Tibial nerve (tissue), 3 donors: Measurements from ENCODE around the gene POLR3A.

ENCODE experiments used
- POLR2A ChIP-seq, 2 donors: fragments of 450-650 bp; IDR thresholded peaks; one replicate each; pipeline ENCODE4 v1.6.1; 2017; ENCODE audit warnings: antibody characterized with exemption in 2 of 2, mild to moderate bottlenecking in 2 of 2, moderate library complexity in 2 of 2
- TF ChIP-seq, protein P1 (sequence below), 5 experiments: fragments of 200-600 bp in 3 of 5; fragments of 450-650 bp in 2 of 5; sonication (generic) in 3 of 5; IDR thresholded peaks; one replicate each; pipeline ENCODE4 v1.5.1; 2016 to 2019; ENCODE audit warnings: antibody characterized with exemption in 5 of 5, mild to moderate bottlenecking in 3 of 5, moderate library complexity in 2 of 5

- TF ChIP-seq POLR2A (IDR thresholded peaks at IDR 0.05) = no peak
- TF ChIP-seq, protein P1, sequence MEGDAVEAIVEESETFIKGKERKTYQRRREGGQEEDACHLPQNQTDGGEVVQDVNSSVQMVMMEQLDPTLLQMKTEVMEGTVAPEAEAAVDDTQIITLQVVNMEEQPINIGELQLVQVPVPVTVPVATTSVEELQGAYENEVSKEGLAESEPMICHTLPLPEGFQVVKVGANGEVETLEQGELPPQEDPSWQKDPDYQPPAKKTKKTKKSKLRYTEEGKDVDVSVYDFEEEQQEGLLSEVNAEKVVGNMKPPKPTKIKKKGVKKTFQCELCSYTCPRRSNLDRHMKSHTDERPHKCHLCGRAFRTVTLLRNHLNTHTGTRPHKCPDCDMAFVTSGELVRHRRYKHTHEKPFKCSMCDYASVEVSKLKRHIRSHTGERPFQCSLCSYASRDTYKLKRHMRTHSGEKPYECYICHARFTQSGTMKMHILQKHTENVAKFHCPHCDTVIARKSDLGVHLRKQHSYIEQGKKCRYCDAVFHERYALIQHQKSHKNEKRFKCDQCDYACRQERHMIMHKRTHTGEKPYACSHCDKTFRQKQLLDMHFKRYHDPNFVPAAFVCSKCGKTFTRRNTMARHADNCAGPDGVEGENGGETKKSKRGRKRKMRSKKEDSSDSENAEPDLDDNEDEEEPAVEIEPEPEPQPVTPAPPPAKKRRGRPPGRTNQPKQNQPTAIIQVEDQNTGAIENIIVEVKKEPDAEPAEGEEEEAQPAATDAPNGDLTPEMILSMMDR (IDR thresholded peaks at IDR 0.05) = no peak
Measured at GRCh38 chr10:77971804-77972144, 57.5 kb downstream of the POLR3A start.
